BE2C (cell line): ENCODE data around the gene AGAP3.

Experiments used
- DNase-seq: peaks from one replicate; pipeline ENCODE4 v3.0.0-alpha.2; 2020
- H3K27me3 ChIP-seq: fragments of 250-450 bp; sonication (Bioruptor Pico); 2 replicates; pipeline ENCODE4 v1.5.1; 2020; ENCODE audit warnings: mild to moderate bottlenecking
- H3K36me3 ChIP-seq: fragments of 250-450 bp; sonication (Bioruptor Pico); 2 replicates; pipeline ENCODE4 v1.5.1; 2020; ENCODE audit warnings: mild to moderate bottlenecking
- H3K4me1 ChIP-seq: fragments of 250-450 bp; sonication (Bioruptor Pico); 2 replicates; pipeline ENCODE4 v1.5.1; 2020
- H3K4me3 ChIP-seq: 2 replicates; pipeline ENCODE4 v1.5.1; 2011; ENCODE audit warnings: low read depth, low read length
- H3K9me3 ChIP-seq: fragments of 250-450 bp; sonication (Bioruptor Pico); 2 replicates; pipeline ENCODE4 v1.5.1; 2020
- CTCF ChIP-seq: IDR thresholded peaks from 2 replicates; pipeline ENCODE4 v1.5.1; 2012; ENCODE audit warnings: mild to moderate bottlenecking, low read depth, low read length

AGAP3 gene

GRCh38 chr7:151133986-151134742 lies 47.9 kb downstream of the AGAP3 start:
- peaks cover 78% of the 10 kb centered on the region for H3K36me3 ChIP-seq
- peak; percentile 11 for DNase-seq
- H3K4me1 ChIP-seq: peaks cover 4% of the 10 kb centered on the region
- H3K4me3 ChIP-seq: no peak overlapping the region
- no peak for TF ChIP-seq CTCF
- H3K27me3 ChIP-seq: no peaks in the 10 kb centered on the region
- no peaks in the 10 kb centered on the region for H3K9me3 ChIP-seq

GRCh38 chr7:151134743-151135524 lies 48.7 kb downstream of the AGAP3 start:
- no peak for TF ChIP-seq CTCF
- DNase-seq: peak; percentile 9
- no peaks in the 10 kb centered on the region for H3K27me3 ChIP-seq
- peaks cover 4% of the 10 kb centered on the region for H3K4me1 ChIP-seq
- H3K36me3 ChIP-seq: peaks cover 70% of the 10 kb centered on the region
- H3K9me3 ChIP-seq: no peaks in the 10 kb centered on the region
- no peak overlapping the region for H3K4me3 ChIP-seq

DNA sequence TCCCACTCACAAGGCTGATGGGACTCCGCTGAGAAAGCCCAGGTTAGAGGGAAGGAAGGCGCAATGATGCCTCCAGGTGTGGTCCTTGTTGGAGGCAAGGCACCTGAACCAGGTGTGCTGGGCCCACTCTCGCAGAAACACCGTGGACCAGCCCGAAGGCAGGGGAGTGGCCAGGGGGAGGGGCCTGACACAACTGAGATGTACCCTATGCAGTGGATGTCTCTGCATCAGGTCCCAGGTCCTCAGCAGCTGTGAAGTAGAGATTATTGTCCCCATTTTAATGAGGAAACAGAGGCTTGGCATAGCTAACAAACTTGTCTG lies 49.2 kb downstream of the AGAP3 start:
- H3K36me3 ChIP-seq: peaks cover 69% of the 10 kb centered on the region
- no peaks in the 10 kb centered on the region for H3K9me3 ChIP-seq
- H3K4me3 ChIP-seq: no peak overlapping the region
- peaks cover 4% of the 10 kb centered on the region for H3K4me1 ChIP-seq
- DNase-seq: peak; percentile 3
- no peak for TF ChIP-seq CTCF
- H3K27me3 ChIP-seq: no peaks in the 10 kb centered on the region

- H3K4me1 ChIP-seq: peaks cover 4% of the 10 kb centered on the region
- peak; percentile 7 for DNase-seq
- no peaks in the 10 kb centered on the region for H3K27me3 ChIP-seq
- no peaks in the 10 kb centered on the region for H3K9me3 ChIP-seq
- no peak overlapping the region for H3K4me3 ChIP-seq
- no peak for TF ChIP-seq CTCF
- peaks cover 65% of the 10 kb centered on the region for H3K36me3 ChIP-seq
Measured at GRCh38 chr7:151135866-151136843, 49.9 kb downstream of the AGAP3 start.

DNA sequence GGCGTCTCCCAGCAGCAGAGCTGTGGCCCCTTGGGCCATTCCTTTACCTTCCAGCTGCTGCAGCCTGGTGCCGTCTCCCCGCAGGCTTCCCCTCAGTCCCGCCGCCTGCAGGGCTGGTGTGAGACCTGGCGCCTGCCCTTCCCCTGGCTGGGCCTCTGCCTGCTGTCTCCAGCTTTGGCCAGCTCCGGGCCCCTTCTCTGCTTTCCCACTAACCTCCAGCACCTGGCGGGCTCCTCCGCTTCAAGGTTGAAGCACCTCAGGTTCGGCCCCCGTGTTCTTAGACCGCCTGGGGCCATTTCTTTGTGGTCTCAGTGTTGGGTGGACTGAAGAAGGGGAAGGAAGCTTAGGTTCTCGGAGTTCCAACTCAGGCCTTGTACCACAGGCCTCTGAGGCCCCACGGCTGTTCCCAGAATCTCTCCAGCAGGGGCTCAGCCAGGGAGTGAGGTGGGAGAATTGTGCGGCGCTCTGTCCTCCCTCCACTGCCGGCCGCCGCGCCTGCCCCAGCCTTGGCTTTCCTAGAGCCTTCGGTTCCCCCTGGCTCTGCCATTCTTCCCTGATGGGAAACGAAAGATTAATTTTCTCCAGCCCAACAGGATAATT lies 50.9 kb downstream of the AGAP3 start:
- peak; percentile 37 for DNase-seq
- Histone ChIP-seq H3K27me3 (no peaks in the 10 kb centered on the region), H3K9me3 (no peaks in the 10 kb centered on the region), H3K4me3 (no peak overlapping the region), H3K36me3 (peaks cover 64% of the 10 kb centered on the region), H3K4me1 (no peaks in the 10 kb centered on the region)
- TF ChIP-seq CTCF: no peak
